ENCODE results near the gene MDFIC.

Gene MDFIC

GRCh38 chr7:115044224-115044623 lies 122.3 kb downstream of the MDFIC start:
- DNase-seq = no peak

- no peak for DNase-seq
Measured at GRCh38 chr7:115047958-115048720, 126.2 kb downstream of the MDFIC start.

- no peak for DNase-seq
Measured at GRCh38 chr7:115052706-115053105, 130.8 kb downstream of the MDFIC start.

GRCh38 chr7:115054478-115055065 lies 132.7 kb downstream of the MDFIC start:
- no peak for DNase-seq

- DNase-seq = no peak
Measured at GRCh38 chr7:115056019-115056418, 134.1 kb downstream of the MDFIC start.

GRCh38 chr7:115058726-115059125 lies 136.8 kb downstream of the MDFIC start:
- no peak for DNase-seq

GRCh38 chr7:115059321-115059720 lies 137.4 kb downstream of the MDFIC start:
- no peak for DNase-seq

- no peak for DNase-seq
Measured at GRCh38 chr7:115060095-115060870, 138.4 kb downstream of the MDFIC start.

- DNase-seq = no peak
Measured at GRCh38 chr7:115066050-115066449, 144.2 kb downstream of the MDFIC start.

- DNase-seq = no peak
Measured at GRCh38 chr7:115066634-115067033, 144.7 kb downstream of the MDFIC start.

- DNase-seq = no peak
Measured at GRCh38 chr7:115068220-115068619, 146.3 kb downstream of the MDFIC start.

Data from stimulated activated CD4-positive, alpha-beta T cell treated with anti-CD3 and anti-CD28 coated beads, Interleukin-4, amount 100 ng/mL, for 24 hours (primary cell).